Measurements from ENCODE around the gene PROCA1. TPM values are rescaled to one million over a fixed set of nuclear protein-coding genes. Genes with fewer than 3 reads are reported as not detected.

PROCA1 gene
- total and polyA plus RNA-seq, 2 of the 8 experiments (the other 6 are each of a cell fraction or from before 2014, with no cell fraction given), result 21.2 to 26.3 TPM

DNA sequence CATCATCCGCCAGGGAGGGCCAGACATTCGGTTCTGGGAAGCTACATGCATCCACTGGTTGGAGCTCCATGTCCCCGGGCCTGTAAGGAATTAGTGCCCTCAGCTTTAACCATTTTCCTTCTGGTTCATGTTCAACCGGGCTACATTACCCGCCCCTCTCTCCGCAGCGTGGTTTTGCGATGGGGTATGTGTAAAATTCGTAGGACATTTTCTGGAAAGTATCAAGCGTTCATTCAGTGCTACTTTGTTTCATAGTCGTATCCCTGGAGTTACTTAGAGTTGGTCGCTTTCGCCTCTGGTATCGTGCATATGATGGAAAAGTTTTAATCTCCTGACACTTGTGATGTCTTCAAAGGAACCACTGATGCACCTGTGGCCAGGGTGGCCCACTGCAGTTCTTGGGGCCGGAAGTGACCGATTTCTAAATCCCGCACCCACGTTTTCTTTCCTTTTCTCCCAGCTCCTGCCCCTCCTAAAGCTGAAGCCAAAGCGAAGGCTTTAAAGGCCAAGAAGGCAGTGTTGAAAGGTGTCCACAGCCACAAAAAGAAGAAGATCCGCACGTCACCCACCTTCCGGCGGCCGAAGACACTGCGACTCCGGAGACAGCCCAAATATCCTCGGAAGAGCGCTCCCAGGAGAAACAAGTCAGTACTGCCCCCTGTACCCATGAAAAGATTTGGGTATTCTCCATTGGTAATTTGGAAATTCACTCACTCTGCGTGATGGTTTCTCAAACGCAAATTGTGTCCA is 8.7 kb upstream of the PROCA1 start (continued):
- TF ChIP-seq, protein P1, sequence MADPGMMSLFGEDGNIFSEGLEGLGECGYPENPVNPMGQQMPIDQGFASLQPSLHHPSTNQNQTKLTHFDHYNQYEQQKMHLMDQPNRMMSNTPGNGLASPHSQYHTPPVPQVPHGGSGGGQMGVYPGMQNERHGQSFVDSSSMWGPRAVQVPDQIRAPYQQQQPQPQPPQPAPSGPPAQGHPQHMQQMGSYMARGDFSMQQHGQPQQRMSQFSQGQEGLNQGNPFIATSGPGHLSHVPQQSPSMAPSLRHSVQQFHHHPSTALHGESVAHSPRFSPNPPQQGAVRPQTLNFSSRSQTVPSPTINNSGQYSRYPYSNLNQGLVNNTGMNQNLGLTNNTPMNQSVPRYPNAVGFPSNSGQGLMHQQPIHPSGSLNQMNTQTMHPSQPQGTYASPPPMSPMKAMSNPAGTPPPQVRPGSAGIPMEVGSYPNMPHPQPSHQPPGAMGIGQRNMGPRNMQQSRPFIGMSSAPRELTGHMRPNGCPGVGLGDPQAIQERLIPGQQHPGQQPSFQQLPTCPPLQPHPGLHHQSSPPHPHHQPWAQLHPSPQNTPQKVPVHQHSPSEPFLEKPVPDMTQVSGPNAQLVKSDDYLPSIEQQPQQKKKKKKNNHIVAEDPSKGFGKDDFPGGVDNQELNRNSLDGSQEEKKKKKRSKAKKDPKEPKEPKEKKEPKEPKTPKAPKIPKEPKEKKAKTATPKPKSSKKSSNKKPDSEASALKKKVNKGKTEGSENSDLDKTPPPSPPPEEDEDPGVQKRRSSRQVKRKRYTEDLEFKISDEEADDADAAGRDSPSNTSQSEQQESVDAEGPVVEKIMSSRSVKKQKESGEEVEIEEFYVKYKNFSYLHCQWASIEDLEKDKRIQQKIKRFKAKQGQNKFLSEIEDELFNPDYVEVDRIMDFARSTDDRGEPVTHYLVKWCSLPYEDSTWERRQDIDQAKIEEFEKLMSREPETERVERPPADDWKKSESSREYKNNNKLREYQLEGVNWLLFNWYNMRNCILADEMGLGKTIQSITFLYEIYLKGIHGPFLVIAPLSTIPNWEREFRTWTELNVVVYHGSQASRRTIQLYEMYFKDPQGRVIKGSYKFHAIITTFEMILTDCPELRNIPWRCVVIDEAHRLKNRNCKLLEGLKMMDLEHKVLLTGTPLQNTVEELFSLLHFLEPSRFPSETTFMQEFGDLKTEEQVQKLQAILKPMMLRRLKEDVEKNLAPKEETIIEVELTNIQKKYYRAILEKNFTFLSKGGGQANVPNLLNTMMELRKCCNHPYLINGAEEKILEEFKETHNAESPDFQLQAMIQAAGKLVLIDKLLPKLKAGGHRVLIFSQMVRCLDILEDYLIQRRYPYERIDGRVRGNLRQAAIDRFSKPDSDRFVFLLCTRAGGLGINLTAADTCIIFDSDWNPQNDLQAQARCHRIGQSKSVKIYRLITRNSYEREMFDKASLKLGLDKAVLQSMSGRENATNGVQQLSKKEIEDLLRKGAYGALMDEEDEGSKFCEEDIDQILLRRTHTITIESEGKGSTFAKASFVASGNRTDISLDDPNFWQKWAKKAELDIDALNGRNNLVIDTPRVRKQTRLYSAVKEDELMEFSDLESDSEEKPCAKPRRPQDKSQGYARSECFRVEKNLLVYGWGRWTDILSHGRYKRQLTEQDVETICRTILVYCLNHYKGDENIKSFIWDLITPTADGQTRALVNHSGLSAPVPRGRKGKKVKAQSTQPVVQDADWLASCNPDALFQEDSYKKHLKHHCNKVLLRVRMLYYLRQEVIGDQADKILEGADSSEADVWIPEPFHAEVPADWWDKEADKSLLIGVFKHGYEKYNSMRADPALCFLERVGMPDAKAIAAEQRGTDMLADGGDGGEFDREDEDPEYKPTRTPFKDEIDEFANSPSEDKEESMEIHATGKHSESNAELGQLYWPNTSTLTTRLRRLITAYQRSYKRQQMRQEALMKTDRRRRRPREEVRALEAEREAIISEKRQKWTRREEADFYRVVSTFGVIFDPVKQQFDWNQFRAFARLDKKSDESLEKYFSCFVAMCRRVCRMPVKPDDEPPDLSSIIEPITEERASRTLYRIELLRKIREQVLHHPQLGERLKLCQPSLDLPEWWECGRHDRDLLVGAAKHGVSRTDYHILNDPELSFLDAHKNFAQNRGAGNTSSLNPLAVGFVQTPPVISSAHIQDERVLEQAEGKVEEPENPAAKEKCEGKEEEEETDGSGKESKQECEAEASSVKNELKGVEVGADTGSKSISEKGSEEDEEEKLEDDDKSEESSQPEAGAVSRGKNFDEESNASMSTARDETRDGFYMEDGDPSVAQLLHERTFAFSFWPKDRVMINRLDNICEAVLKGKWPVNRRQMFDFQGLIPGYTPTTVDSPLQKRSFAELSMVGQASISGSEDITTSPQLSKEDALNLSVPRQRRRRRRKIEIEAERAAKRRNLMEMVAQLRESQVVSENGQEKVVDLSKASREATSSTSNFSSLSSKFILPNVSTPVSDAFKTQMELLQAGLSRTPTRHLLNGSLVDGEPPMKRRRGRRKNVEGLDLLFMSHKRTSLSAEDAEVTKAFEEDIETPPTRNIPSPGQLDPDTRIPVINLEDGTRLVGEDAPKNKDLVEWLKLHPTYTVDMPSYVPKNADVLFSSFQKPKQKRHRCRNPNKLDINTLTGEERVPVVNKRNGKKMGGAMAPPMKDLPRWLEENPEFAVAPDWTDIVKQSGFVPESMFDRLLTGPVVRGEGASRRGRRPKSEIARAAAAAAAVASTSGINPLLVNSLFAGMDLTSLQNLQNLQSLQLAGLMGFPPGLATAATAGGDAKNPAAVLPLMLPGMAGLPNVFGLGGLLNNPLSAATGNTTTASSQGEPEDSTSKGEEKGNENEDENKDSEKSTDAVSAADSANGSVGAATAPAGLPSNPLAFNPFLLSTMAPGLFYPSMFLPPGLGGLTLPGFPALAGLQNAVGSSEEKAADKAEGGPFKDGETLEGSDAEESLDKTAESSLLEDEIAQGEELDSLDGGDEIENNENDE (IDR thresholded peaks at IDR 0.05; ENCODE audit: insufficient replicate concordance, low read length), result no peak
- TF ChIP-seq MAFK (IDR thresholded peaks at IDR 0.05; ENCODE audit: low read depth, low read length) (no peak), RAD21 (IDR thresholded peaks at IDR 0.05 in 1 of 2, conservative IDR thresholded peaks at IDR 0.05 in 1 of 2; ENCODE audit: low read depth in 2 of 2, low read length in 2 of 2) (no peak), SP2 (IDR thresholded peaks at IDR 0.05; ENCODE audit: low read length) (no peak), BRCA1 (IDR thresholded peaks at IDR 0.05; ENCODE audit: low read depth, low read length) (no peak), KDM1A (IDR thresholded peaks at IDR 0.05; ENCODE audit: borderline replicate concordance, low read length) (no peak), POLR2A (IDR thresholded peaks at IDR 0.05; ENCODE audit: control extremely low read depth in 1 of 2, low read depth in 2 of 2, low read length in 2 of 2) (peak in 1 of 2 experiments; percentile 32; a peak in 1 of 3 replicates), CHD1 (IDR thresholded peaks at IDR 0.05; ENCODE audit: low read depth, low read length) (peak; percentile 65; the same call in 1 of the 2 replicates)
- TF ChIP-seq, protein P2, sequence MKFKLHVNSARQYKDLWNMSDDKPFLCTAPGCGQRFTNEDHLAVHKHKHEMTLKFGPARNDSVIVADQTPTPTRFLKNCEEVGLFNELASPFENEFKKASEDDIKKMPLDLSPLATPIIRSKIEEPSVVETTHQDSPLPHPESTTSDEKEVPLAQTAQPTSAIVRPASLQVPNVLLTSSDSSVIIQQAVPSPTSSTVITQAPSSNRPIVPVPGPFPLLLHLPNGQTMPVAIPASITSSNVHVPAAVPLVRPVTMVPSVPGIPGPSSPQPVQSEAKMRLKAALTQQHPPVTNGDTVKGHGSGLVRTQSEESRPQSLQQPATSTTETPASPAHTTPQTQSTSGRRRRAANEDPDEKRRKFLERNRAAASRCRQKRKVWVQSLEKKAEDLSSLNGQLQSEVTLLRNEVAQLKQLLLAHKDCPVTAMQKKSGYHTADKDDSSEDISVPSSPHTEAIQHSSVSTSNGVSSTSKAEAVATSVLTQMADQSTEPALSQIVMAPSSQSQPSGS (IDR thresholded peaks at IDR 0.05; ENCODE audit: low read length), result no peak
